ENCODE data around the gene LZTS2. TPM values are rescaled to one million over a fixed set of nuclear protein-coding genes. Genes with fewer than 3 reads are reported as not detected.

Gene LZTS2
- total RNA-seq, 1 donor from 2014 or later = 70.8 TPM

DNA sequence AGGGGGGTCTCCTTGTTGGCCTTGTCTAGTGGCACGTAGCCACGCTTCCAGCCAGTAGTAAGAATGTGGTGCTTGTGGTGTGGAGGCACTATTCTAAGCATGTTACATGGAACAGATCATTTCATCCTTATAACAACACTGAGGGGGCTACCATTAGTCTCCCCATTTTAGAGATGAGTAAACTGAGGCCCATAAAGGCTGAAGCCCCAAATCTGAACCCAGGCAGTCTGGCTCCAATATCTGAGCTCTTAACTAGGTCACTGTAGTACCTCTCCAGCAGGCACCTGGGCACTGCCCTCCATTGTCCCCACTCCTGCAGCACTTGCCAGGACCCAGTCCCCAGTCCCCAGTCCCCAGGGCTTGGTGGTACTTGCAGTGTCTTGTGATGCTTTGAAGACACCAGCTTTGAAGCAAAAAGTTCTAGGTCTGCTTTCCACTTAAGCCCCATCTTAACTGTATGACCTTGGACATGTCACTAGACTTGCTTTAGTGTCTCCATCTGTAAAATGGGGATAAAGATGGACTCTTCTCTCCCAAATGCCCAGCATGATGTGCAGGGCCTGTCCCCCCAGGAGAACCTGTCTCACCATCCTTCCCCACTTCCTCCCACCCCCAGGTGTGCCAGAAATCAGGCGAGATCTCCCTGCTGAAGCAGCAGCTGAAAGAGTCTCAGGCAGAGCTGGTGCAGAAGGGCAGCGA lies 6.4 kb downstream of the LZTS2 start:
- Mint-ChIP-seq H3K27me3 (ENCODE audit: low read depth) (peaks cover 2% of the 10 kb centered on the region), H3K27ac (ENCODE audit: unreplicated experiment) (no peak overlapping the region), H3K4me1 (peaks cover 21% of the 10 kb centered on the region), H3K9me3 (no peaks in the 10 kb centered on the region), H3K4me3 (peak overlapping the region; percentile 27), H3K36me3 (ENCODE audit: low read depth) (no peaks in the 10 kb centered on the region)
- DNase-seq (ENCODE audit: low read depth, low spot score) = no peak
- TF ChIP-seq, protein P1, sequence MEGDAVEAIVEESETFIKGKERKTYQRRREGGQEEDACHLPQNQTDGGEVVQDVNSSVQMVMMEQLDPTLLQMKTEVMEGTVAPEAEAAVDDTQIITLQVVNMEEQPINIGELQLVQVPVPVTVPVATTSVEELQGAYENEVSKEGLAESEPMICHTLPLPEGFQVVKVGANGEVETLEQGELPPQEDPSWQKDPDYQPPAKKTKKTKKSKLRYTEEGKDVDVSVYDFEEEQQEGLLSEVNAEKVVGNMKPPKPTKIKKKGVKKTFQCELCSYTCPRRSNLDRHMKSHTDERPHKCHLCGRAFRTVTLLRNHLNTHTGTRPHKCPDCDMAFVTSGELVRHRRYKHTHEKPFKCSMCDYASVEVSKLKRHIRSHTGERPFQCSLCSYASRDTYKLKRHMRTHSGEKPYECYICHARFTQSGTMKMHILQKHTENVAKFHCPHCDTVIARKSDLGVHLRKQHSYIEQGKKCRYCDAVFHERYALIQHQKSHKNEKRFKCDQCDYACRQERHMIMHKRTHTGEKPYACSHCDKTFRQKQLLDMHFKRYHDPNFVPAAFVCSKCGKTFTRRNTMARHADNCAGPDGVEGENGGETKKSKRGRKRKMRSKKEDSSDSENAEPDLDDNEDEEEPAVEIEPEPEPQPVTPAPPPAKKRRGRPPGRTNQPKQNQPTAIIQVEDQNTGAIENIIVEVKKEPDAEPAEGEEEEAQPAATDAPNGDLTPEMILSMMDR (conservative IDR thresholded peaks at IDR 0.05) = no peak

DNA sequence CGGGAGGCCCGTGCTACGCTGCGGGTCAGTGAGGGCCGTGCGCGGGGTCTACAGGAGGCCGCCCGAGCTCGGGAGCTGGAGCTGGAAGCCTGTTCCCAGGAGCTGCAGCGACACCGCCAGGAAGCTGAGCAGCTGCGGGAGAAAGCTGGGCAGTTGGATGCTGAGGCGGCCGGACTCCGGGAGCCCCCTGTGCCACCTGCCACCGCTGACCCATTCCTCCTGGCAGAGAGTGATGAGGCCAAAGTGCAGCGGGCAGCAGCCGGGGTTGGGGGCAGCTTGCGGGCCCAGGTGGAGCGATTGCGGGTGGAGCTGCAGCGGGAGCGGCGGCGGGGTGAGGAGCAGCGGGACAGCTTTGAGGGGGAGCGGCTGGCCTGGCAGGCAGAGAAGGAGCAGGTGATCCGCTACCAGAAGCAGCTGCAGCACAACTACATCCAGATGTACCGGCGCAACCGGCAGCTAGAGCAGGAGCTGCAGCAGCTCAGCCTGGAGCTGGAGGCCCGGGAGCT lies 7.0 kb downstream of the LZTS2 start:
- Mint-ChIP-seq H3K27ac (ENCODE audit: unreplicated experiment) (no peak overlapping the region), H3K4me3 (no peak overlapping the region), H3K27me3 (ENCODE audit: low read depth) (no peaks in the 10 kb centered on the region), H3K36me3 (ENCODE audit: low read depth) (no peaks in the 10 kb centered on the region), H3K4me1 (peaks cover 14% of the 10 kb centered on the region), H3K9me3 (no peaks in the 10 kb centered on the region)
- TF ChIP-seq, protein P1 (conservative IDR thresholded peaks at IDR 0.05) = no peak
- no peak for DNase-seq (ENCODE audit: low read depth, low spot score)

DNA sequence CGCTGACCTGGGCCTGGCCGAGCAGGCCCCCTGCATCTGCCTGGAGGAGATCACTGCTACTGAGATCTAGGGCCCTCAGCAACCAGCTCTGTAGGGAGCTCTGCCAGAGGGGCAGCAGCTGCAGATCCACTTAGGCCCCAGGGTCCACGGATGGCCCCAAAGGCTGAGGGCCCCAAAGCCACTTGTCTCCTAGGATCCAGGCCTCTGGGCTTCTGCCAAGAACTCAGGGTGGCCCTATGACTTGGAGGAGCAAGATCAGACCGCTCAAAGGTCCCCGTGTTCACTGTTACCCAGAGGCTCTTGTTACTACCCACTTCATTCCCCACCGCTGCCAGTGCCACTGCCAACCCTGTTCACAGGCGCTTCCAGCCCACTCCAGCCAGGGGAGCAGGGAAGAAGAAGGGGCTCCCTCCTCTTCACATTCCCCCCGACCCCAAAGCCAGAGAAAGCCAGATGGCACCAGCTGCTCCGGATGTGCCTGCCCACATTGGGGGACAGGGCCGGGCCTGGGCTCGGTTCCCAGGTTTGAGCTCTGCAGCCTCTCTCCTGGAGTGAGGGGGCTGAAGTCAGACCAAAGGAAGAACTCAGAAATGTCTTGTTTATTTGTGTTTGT lies 7.6 kb downstream of the LZTS2 start:
- no peak overlapping the region for H3K27ac Mint-ChIP-seq (ENCODE audit: unreplicated experiment)
- H3K4me1 Mint-ChIP-seq = peaks cover 14% of the 10 kb centered on the region
- H3K36me3 Mint-ChIP-seq (ENCODE audit: low read depth) = no peaks in the 10 kb centered on the region
- H3K4me3 Mint-ChIP-seq = no peak overlapping the region
- TF ChIP-seq, protein P1 (conservative IDR thresholded peaks at IDR 0.05) = no peak
- no peaks in the 10 kb centered on the region for H3K9me3 Mint-ChIP-seq
- no peaks in the 10 kb centered on the region for H3K27me3 Mint-ChIP-seq (ENCODE audit: low read depth)
- no peak for DNase-seq (ENCODE audit: low read depth, low spot score)

DNA sequence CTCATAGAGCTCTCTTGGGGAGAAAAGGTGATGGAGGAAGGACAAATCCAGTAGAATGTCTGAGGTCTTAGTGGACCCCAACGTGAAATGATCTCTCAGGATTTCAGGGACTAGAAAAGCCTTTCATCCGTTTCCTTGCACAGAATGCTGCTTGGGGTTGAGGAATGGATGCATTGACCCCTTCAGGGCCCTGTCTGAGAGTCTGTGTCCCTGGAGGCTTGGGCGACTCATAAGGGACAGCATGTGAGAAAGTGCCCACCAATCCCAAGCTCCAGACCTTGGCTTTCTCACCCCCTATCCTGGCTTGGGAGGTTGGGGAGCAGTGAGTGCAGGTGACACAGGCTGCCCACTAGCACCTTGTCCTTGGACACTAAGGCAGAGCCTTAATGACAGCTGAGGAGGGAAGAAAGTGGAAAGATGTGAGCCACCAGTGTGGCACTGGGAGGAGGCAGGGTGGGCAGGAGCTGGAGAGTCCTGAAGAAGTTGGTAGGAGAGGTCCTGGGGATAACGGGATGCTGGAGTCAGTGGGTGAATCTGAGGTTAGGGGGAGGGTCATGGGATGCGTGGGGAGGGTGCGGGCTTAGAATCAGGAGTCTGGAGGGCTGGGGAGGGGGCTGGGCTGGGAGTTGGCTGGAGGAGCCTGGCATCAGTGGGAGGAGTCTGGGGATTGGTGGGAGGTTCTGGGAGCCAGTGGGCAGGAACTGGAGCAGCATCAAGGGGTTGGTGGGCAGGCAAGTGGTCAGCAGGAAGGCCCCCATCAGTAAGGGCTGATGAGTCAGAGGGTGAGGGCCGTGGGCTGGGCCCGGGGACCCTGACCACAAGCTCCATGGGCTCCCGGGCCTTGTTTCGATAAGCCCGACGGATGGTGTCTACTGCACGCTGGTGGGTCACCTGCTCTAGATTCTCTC lies 8.6 kb downstream of the LZTS2 start:
- Mint-ChIP-seq H3K4me3 (peak overlapping the region; percentile 68), H3K27ac (ENCODE audit: unreplicated experiment) (peak overlapping the region; percentile 88), H3K4me1 (peaks cover 21% of the 10 kb centered on the region), H3K36me3 (ENCODE audit: low read depth) (no peaks in the 10 kb centered on the region), H3K9me3 (no peaks in the 10 kb centered on the region), H3K27me3 (ENCODE audit: low read depth) (peaks cover 5% of the 10 kb centered on the region)
- no peak for DNase-seq (ENCODE audit: low read depth, low spot score)
- TF ChIP-seq, protein P1 (conservative IDR thresholded peaks at IDR 0.05) = no peak

DNA sequence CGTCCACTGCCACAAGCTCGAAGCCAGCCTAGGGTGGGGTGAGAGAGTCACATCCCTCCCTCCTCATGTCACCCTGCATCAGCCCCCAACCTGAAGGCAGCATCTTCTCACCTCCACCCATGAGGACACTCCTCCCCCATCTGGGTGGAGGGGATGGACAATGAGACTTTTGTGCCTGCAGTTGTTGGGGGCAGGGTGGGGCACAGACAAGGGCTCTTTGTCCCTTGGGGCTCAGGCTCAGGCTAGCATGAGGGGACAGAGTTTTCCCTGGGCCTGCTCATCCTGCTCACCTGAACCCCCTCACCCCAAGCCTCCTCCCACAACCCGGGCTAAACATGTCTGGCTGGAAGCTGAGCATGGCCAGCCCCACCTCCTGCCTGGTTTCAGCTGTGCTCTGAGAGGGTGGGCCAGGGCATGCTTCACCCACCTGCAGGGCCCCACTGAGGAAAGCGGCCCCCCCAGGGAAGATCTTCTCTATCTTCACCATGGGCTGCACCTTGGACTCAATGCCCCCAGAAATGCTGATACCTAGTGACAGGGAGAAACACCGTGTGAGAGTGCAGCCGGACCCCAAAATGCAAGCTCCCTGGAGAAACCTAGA lies 9.3 kb downstream of the LZTS2 start:
- no peaks in the 10 kb centered on the region for H3K36me3 Mint-ChIP-seq (ENCODE audit: low read depth)
- H3K4me3 Mint-ChIP-seq = peak overlapping the region; percentile 34
- H3K4me1 Mint-ChIP-seq = peaks cover 24% of the 10 kb centered on the region
- H3K27ac Mint-ChIP-seq (ENCODE audit: unreplicated experiment) = peak overlapping the region; percentile 88
- TF ChIP-seq, protein P1 (conservative IDR thresholded peaks at IDR 0.05) = no peak
- no peaks in the 10 kb centered on the region for H3K9me3 Mint-ChIP-seq
- DNase-seq (ENCODE audit: low read depth, low spot score) = no peak
- peaks cover 7% of the 10 kb centered on the region for H3K27me3 Mint-ChIP-seq (ENCODE audit: low read depth)

Measured in neural crest cell (in vitro differentiated cells).